ENCODE data around the gene DRC1. TPM values are rescaled to one million over a fixed set of nuclear protein-coding genes. Genes with fewer than 3 reads are reported as not detected.
A peak's percentile ranks its signal among the peaks of the same experiment; 100 is the strongest.

The DRC1 gene
- total and polyA plus RNA-seq, 2 of the 4 experiments (the other 2 are of a cell fraction) = 0.18 TPM; not detected in 1

GRCh38 chr2:26442707-26443106 is 41.0 kb downstream of the DRC1 start:
- Histone ChIP-seq H3K4me1 (ENCODE audit: control insufficient read depth, insufficient read depth, low read length) (no peaks in the 10 kb centered on the region), H4K20me1 (ENCODE audit: insufficient read depth, low read length) (no peaks in the 10 kb centered on the region), H3K9me3 (ENCODE audit: control insufficient read depth, insufficient read depth, low read length) (no peaks in the 10 kb centered on the region), H2BK5ac (ENCODE audit: low read depth, low read length, poor library complexity, severe bottlenecking) (no peak overlapping the region), H3K4ac (ENCODE audit: low read depth, low read length) (no peak overlapping the region), H3K18ac (ENCODE audit: low read depth, low read length) (no peak overlapping the region), H3K36me3 (ENCODE audit: control insufficient read depth, insufficient read depth, low read length) (no peaks in the 10 kb centered on the region), H2BK20ac (ENCODE audit: low read depth, low read length) (no peak overlapping the region), H2AFZ (replicated peaks; ENCODE audit: low read length, poor library complexity) (no peak overlapping the region), H3K23ac (ENCODE audit: low read depth, low read length) (no peak overlapping the region), H3K27ac (ENCODE audit: insufficient read depth, low read length) (no peak overlapping the region), H3K79me1 (ENCODE audit: low read depth in 1 of 2, low read length in 2 of 2) (no peaks in the 10 kb centered on the region), H3K4me3 (ENCODE audit: insufficient read depth, low read depth, low read length) (no peak overlapping the region), H2AK9ac (replicated peaks; ENCODE audit: low read depth, low read length, poor library complexity) (peak overlapping the region; percentile 75), H3K4me2 (ENCODE audit: low read depth, low read length) (no peak overlapping the region), H4K8ac (ENCODE audit: low read depth in 2 of 2, low read length in 2 of 2) (no peak overlapping the region), H3K56ac (ENCODE audit: extremely low read depth, insufficient read depth, low read length) (no peak overlapping the region), H2BK15ac (ENCODE audit: low read depth, low read length) (no peak overlapping the region), H3K14ac (replicated peaks; ENCODE audit: low read depth, low read length) (no peak overlapping the region), H3K27me3 (ENCODE audit: control insufficient read depth, insufficient read depth, low read length) (peaks cover 38% of the 10 kb centered on the region), H3K9me1 (ENCODE audit: insufficient read depth, low read length) (no peaks in the 10 kb centered on the region), H2BK120ac (ENCODE audit: low read depth, low read length) (no peak overlapping the region), H3K9ac (ENCODE audit: low read depth, low read length) (no peak overlapping the region), H2AK5ac (ENCODE audit: low read depth, low read length) (no peak overlapping the region), H4K91ac (ENCODE audit: insufficient read depth, low read depth, low read length) (no peak overlapping the region), H4K5ac (ENCODE audit: low read depth, low read length) (no peak overlapping the region)
- in situ Hi-C loops (cut with MboI; ENCODE audit: low sequenced_read_pairs) = no loop called here
- intact Hi-C loops (cut with micrococcal nuclease) = no loop called here
- no peak for DNase-seq
- ATAC-seq (ENCODE audit: low read depth) = no peak
- no TSS peak for BruUV-seq (replicated peaks)
- ChIA-PET POLR2A (ENCODE audit: unreplicated experiment) (no interaction called here), CTCF (no interaction called here)
- WGBS, 2 experiments (ENCODE audit: extremely low coverage in 2 of 2, insufficient read length in 1 of 2) = no CpG with 5 or more reads among the region's 3 CpGs
- dilution Hi-C loops (cut with HindIII; ENCODE audit: low sequenced_read_pairs, unreplicated experiment) = no loop called here
- TF ChIP-seq MXI1 (IDR thresholded peaks at IDR 0.05; ENCODE audit: borderline replicate concordance, low read depth, low read length) = no peak
- TF ChIP-seq SMC3 (IDR thresholded peaks at IDR 0.05; ENCODE audit: low read depth, low read length) = no peak
- no peak for TF ChIP-seq RAD21 (IDR thresholded peaks at IDR 0.05; ENCODE audit: low read length)
- TF ChIP-seq CHD1 (IDR thresholded peaks at IDR 0.05; ENCODE audit: low read depth, low read length) = no peak
- no peak for TF ChIP-seq RCOR1 (IDR thresholded peaks at IDR 0.05; ENCODE audit: insufficient replicate concordance, low read length)
- TF ChIP-seq CTCF (conservative IDR thresholded peaks at IDR 0.05; ENCODE audit: low read depth, low read length) = no peak
- no peak for TF ChIP-seq POLR2A (IDR thresholded peaks at IDR 0.05; ENCODE audit: low read depth, low read length)
